Breast epithelium (tissue), 4 donors: Measurements from ENCODE around the gene SMARCA4. TPM values are rescaled to one million over a fixed set of nuclear protein-coding genes. Genes with fewer than 3 reads are reported as not detected.

ENCODE experiments used
- DNase-seq, 2 donors: peaks; one replicate each; pipeline ENCODE4 v3.0.0-alpha.2; 2019; ENCODE audit warnings: low spot score in 2 of 2
- H3K27ac ChIP-seq, 2 donors: fragments of 200-600 bp; sonication (generic) in 1 of 2; one replicate each; pipeline ENCODE4 v1.5.1; 2016 to 2019; ENCODE audit warnings: mild to moderate bottlenecking in 1 of 2
- H3K27me3 ChIP-seq, 2 donors: fragments of 200-600 bp; sonication (generic) in 1 of 2; one replicate each; pipeline versions ENCODE4 v1.5.1 to v1.6.0; 2017 to 2019; ENCODE audit warnings: control low read depth in 1 of 2, mild to moderate bottlenecking in 1 of 2
- H3K36me3 ChIP-seq: fragments of 200-600 bp; one replicate; pipeline ENCODE4 v1.5.1; 2019
- H3K4me1 ChIP-seq, 2 donors: fragments of 200-600 bp; sonication (generic); one replicate each; pipeline ENCODE4 v1.5.1; 2016 to 2019; ENCODE audit warnings: control low read depth in 1 of 2
- H3K4me3 ChIP-seq, 3 donors: fragments of 200-600 bp; sonication (generic); 1 replicate in 2 of 3; 2 replicates in 1 of 3; pipeline ENCODE4 v1.5.1; 2016 to 2019; ENCODE audit warnings: mild to moderate bottlenecking in 3 of 3, moderate library complexity in 2 of 3
- H3K9me3 ChIP-seq, 2 donors: fragments of 200-600 bp; sonication (generic) in 1 of 2; one replicate each; pipeline ENCODE4 v1.5.1; 2016 to 2019; ENCODE audit warnings: control low read depth in 1 of 2
- POLR2A ChIP-seq: fragments of 450-650 bp; IDR thresholded peaks from one replicate; pipeline ENCODE4 v1.6.1; 2016; ENCODE audit warnings: antibody characterized with exemption, mild to moderate bottlenecking, moderate library complexity
- POLR2AphosphoS5 ChIP-seq, 3 donors: sonication (generic); formaldehyde crosslinking; IDR thresholded peaks; one replicate each; pipeline ENCODE4 v1.6.1; 2017; ENCODE audit warnings: antibody characterized with exemption in 3 of 3
- intact Hi-C: fragments of 100-400 bp; cut with DNase I; formaldehyde crosslinking; loops from one replicate; pipeline ENCODE4 v1.15.1; 2023; ENCODE audit warnings: low total_unique reads
- total RNA-seq, 3 donors: library from RNA; depleted of rRNA; stranded (reverse); fragments of >200 nt; gene quantifications; one replicate each; pipeline ENCODE4 v1.1.0, GENCODE V29; 2016
- TF ChIP-seq, protein P1 (sequence below), 3 donors: fragments of 450-650 bp; IDR thresholded peaks; one replicate each; pipeline ENCODE4 v1.5.1; 2016 to 2017; ENCODE audit warnings: antibody characterized with exemption in 3 of 3, mild to moderate bottlenecking in 3 of 3, moderate library complexity in 3 of 3

The SMARCA4 gene
- total RNA-seq, 3 donors from 2014 or later: 36.8 to 78.3 (median 72.4) TPM

DNA sequence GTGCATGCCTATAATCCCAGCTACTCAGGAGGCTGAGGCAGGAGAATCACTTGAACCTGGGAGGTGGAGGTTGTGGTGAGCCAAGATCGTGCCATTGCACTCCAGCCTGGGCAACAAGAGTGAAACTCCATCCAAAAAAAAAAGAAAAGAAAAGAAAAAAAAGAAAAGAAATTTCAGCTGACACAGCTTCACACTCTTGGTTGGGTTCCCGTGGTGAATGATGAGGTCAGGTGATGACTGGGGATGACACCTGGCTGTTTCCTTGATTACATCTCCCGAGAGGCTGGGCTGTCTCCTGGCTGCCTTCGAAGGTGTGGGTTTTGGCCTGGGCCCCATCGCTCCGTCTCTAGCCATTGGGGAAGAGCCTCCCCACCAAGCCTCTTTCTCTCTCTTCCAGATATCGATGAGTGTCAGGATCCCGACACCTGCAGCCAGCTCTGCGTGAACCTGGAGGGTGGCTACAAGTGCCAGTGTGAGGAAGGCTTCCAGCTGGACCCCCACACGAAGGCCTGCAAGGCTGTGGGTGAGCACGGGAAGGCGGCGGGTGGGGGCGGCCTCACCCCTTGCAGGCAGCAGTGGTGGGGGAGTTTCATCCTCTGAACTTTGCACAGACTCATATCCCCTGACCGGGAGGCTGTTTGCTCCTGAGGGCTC is 150.4 kb downstream of the SMARCA4 start:
- DNase-seq: no peak
- Histone ChIP-seq H3K27ac (no peak overlapping the region), H3K9me3 (no peaks in the 10 kb centered on the region), H3K36me3 (no peaks in the 10 kb centered on the region), H3K27me3 (no peaks in the 10 kb centered on the region), H3K4me1 (no peaks in the 10 kb centered on the region), H3K4me3 (no peak overlapping the region)
- intact Hi-C loops: no loop called here
- TF ChIP-seq POLR2AphosphoS5 (IDR thresholded peaks at IDR 0.05) (no peak), POLR2A (no peak)
- TF ChIP-seq, protein P1, sequence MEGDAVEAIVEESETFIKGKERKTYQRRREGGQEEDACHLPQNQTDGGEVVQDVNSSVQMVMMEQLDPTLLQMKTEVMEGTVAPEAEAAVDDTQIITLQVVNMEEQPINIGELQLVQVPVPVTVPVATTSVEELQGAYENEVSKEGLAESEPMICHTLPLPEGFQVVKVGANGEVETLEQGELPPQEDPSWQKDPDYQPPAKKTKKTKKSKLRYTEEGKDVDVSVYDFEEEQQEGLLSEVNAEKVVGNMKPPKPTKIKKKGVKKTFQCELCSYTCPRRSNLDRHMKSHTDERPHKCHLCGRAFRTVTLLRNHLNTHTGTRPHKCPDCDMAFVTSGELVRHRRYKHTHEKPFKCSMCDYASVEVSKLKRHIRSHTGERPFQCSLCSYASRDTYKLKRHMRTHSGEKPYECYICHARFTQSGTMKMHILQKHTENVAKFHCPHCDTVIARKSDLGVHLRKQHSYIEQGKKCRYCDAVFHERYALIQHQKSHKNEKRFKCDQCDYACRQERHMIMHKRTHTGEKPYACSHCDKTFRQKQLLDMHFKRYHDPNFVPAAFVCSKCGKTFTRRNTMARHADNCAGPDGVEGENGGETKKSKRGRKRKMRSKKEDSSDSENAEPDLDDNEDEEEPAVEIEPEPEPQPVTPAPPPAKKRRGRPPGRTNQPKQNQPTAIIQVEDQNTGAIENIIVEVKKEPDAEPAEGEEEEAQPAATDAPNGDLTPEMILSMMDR (IDR thresholded peaks at IDR 0.05): no peak

DNA sequence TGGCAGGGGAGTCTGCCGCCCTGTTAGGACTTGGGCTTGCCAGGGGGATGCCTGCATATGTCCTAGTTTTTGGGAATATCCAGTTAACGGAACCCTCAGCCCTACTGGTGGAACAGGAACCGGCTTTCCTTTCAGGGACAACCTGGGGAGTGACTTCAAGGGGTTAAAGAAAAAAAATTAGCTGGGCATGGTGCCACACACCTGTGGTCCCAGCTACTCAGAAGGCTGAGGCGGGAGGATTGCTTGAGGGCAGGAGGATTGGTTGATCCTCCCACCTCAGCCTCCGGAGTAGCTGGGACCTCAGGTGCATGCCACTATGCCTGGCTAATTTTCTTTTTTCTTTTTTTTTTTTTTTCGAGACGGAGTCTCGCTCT is 150.9 kb downstream of the SMARCA4 start:
- H3K27ac ChIP-seq: no peak overlapping the region
- no peaks in the 10 kb centered on the region for H3K27me3 ChIP-seq
- no peak overlapping the region for H3K4me3 ChIP-seq
- H3K9me3 ChIP-seq: no peaks in the 10 kb centered on the region
- H3K36me3 ChIP-seq: no peaks in the 10 kb centered on the region
- TF ChIP-seq, protein P1 (IDR thresholded peaks at IDR 0.05): no peak
- TF ChIP-seq POLR2A (no peak), POLR2AphosphoS5 (IDR thresholded peaks at IDR 0.05) (no peak)
- intact Hi-C loops: no loop called here
- H3K4me1 ChIP-seq: no peaks in the 10 kb centered on the region
- DNase-seq: no peak

Other genes starting within 250 kb of the SMARCA4 start
- gene DNM2, start 243.0 kb upstream of the SMARCA4 start, total RNA-seq: 10 to 100 TPM; 83.1 to 98.6 (median 84.5) TPM
- gene TMED1, start 124.8 kb upstream of the SMARCA4 start, total RNA-seq: 10 to 100 TPM; 27.2 to 51.2 (median 42.4) TPM
- 1 to 10 TPM; 1.3 to 2.7 (median 2.0) TPM for gene C19orf38, start 112.6 kb upstream of the SMARCA4 start, total RNA-seq
- 10 to 100 TPM; 11.6 to 17.3 (median 17.0) TPM for gene CARM1, start 89.5 kb upstream of the SMARCA4 start, total RNA-seq
- 10 to 100 TPM; 40.3 to 68.6 (median 59.6) TPM for gene YIPF2, start 32.4 kb upstream of the SMARCA4 start, total RNA-seq
- 10 to 100 TPM; 21.1 to 31.6 (median 21.6) TPM for gene TIMM29, start 32.2 kb upstream of the SMARCA4 start, total RNA-seq
- gene LDLR, start 128.4 kb downstream of the SMARCA4 start, total RNA-seq: 10 to 100 TPM; 12.6 to 47.4 (median 45.6) TPM
- 1 to 10 TPM in 2 of 3 donors, under 1 TPM in 1; 0.66 to 4.8 (median 2.3) TPM for gene SPC24, start 194.8 kb downstream of the SMARCA4 start, total RNA-seq
- 100 to 1,000 TPM; 142 to 477 (median 197) TPM for gene KANK2, start 236.5 kb downstream of the SMARCA4 start, total RNA-seq